Measurements from ENCODE around the gene NFATC2.

GRCh38 chr20:51434580-51435247 is 107.8 kb downstream of the NFATC2 start:
- TF ChIP-seq PATZ1 (CRISPR knock-in tag; IDR thresholded peaks at IDR 0.05; ENCODE audit: borderline replicate concordance): no peak
- TF ChIP-seq ZFP3 (CRISPR knock-in tag; IDR thresholded peaks at IDR 0.05): no peak
- no peak for TF ChIP-seq TOX (CRISPR knock-in tag; IDR thresholded peaks at IDR 0.05; ENCODE audit: borderline replicate concordance)
- TF ChIP-seq, protein P1, sequence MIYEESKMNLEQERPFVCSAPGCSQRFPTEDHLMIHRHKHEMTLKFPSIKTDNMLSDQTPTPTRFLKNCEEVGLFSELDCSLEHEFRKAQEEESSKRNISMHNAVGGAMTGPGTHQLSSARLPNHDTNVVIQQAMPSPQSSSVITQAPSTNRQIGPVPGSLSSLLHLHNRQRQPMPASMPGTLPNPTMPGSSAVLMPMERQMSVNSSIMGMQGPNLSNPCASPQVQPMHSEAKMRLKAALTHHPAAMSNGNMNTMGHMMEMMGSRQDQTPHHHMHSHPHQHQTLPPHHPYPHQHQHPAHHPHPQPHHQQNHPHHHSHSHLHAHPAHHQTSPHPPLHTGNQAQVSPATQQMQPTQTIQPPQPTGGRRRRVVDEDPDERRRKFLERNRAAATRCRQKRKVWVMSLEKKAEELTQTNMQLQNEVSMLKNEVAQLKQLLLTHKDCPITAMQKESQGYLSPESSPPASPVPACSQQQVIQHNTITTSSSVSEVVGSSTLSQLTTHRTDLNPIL (CRISPR knock-in tag; IDR thresholded peaks at IDR 0.05; ENCODE audit: low read depth): no peak
- TF ChIP-seq BACH2 (CRISPR knock-in tag; IDR thresholded peaks at IDR 0.05; ENCODE audit: borderline replicate concordance): no peak
- TF ChIP-seq, protein P2, sequence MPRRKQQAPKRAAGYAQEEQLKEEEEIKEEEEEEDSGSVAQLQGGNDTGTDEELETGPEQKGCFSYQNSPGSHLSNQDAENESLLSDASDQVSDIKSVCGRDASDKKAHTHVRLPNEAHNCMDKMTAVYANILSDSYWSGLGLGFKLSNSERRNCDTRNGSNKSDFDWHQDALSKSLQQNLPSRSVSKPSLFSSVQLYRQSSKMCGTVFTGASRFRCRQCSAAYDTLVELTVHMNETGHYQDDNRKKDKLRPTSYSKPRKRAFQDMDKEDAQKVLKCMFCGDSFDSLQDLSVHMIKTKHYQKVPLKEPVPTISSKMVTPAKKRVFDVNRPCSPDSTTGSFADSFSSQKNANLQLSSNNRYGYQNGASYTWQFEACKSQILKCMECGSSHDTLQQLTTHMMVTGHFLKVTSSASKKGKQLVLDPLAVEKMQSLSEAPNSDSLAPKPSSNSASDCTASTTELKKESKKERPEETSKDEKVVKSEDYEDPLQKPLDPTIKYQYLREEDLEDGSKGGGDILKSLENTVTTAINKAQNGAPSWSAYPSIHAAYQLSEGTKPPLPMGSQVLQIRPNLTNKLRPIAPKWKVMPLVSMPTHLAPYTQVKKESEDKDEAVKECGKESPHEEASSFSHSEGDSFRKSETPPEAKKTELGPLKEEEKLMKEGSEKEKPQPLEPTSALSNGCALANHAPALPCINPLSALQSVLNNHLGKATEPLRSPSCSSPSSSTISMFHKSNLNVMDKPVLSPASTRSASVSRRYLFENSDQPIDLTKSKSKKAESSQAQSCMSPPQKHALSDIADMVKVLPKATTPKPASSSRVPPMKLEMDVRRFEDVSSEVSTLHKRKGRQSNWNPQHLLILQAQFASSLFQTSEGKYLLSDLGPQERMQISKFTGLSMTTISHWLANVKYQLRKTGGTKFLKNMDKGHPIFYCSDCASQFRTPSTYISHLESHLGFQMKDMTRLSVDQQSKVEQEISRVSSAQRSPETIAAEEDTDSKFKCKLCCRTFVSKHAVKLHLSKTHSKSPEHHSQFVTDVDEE (CRISPR knock-in tag; IDR thresholded peaks at IDR 0.05): no peak
- TF ChIP-seq, protein P3, sequence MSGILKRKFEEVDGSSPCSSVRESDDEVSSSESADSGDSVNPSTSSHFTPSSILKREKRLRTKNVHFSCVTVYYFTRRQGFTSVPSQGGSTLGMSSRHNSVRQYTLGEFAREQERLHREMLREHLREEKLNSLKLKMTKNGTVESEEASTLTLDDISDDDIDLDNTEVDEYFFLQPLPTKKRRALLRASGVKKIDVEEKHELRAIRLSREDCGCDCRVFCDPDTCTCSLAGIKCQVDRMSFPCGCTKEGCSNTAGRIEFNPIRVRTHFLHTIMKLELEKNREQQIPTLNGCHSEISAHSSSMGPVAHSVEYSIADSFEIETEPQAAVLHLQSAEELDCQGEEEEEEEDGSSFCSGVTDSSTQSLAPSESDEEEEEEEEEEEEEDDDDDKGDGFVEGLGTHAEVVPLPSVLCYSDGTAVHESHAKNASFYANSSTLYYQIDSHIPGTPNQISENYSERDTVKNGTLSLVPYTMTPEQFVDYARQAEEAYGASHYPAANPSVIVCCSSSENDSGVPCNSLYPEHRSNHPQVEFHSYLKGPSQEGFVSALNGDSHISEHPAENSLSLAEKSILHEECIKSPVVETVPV (CRISPR knock-in tag; IDR thresholded peaks at IDR 0.05): no peak
- no peak for TF ChIP-seq TCF4 (CRISPR knock-in tag; IDR thresholded peaks at IDR 0.05; ENCODE audit: borderline replicate concordance)
- no peak for TF ChIP-seq ISL1 (CRISPR knock-in tag; IDR thresholded peaks at IDR 0.05)
- no peak for TF ChIP-seq OSR1 (CRISPR knock-in tag; IDR thresholded peaks at IDR 0.05)
- TF ChIP-seq PPARA (CRISPR knock-in tag; IDR thresholded peaks at IDR 0.05; ENCODE audit: borderline replicate concordance): no peak
